AG04450 (cell line): ENCODE measurements around the gene COL20A1. TPM values are rescaled to one million over a fixed set of nuclear protein-coding genes. Genes with fewer than 3 reads are reported as not detected.

ENCODE experiments used
- CTCF ChIA-PET: fragments of 300-600, 350-600 bp; formaldehyde crosslinking; extraction: SDS; loops from one replicate; lab custom pipeline; 2022; ENCODE audit warnings: antibody characterized with exemption, inconsistent platforms; lab: Charles Lee
- POLR2A ChIA-PET: fragments of 350-600 bp; formaldehyde crosslinking; extraction: SDS; loops from one replicate; lab custom pipeline; 2021; ENCODE audit warnings: antibody characterized with exemption, inconsistent platforms; lab: Yijun Ruan, JAX
- DNase-seq: peaks from one replicate; pipeline ENCODE4 v3.0.0-alpha.2; 2011; ENCODE audit warnings: low read depth, low spot score
- H3K27ac ChIP-seq: one replicate; pipeline ENCODE4 v1.5.1; 2012; ENCODE audit warnings: low read depth, low read length, control low read depth
- H3K27me3 ChIP-seq: one replicate; pipeline ENCODE4 v1.6.0; 2012; ENCODE audit warnings: low read length; ENCODE audit not compliant: control insufficient read depth, insufficient read depth
- H3K4me3 ChIP-seq: 2 replicates; pipeline ENCODE4 v1.5.1; 2011; ENCODE audit warnings: mild to moderate bottlenecking, low read depth, low read length, control low read depth
- H3K9me3 ChIP-seq: 2 replicates; pipeline ENCODE4 v1.5.1; 2012; ENCODE audit warnings: low read length; ENCODE audit not compliant: control insufficient read depth, insufficient read depth
- CTCF ChIP-seq: IDR thresholded peaks from 2 replicates; pipeline ENCODE4 v1.5.1; 2011; ENCODE audit warnings: low read depth, low read length, control low read depth, inconsistent platforms
- polyA plus RNA-seq: library from polyadenylated mRNA; depleted of rRNA; stranded (reverse); fragments of >200 nt; gene quantifications from 2 replicates; pipeline ENCODE4 v1.2.3, GENCODE V29; 2011

Gene COL20A1
- polyA plus RNA-seq, 1 experiment: not detected

GRCh38 chr20:63328026-63328700 is 35.2 kb downstream of the COL20A1 start:
- Histone ChIP-seq H3K4me3 (no peak overlapping the region), H3K27ac (no peak overlapping the region), H3K27me3 (peaks cover 18% of the 10 kb centered on the region), H3K9me3 (peaks cover 25% of the 10 kb centered on the region)
- no peak for TF ChIP-seq CTCF
- POLR2A ChIA-PET: no interaction called here
- CTCF ChIA-PET: no interaction called here
- DNase-seq: no peak

GRCh38 chr20:63328718-63329275 is 35.8 kb downstream of the COL20A1 start:
- ChIA-PET CTCF (no interaction called here), POLR2A (no interaction called here)
- Histone ChIP-seq H3K27ac (no peak overlapping the region), H3K4me3 (no peak overlapping the region), H3K27me3 (peaks cover 13% of the 10 kb centered on the region), H3K9me3 (peaks cover 31% of the 10 kb centered on the region)
- DNase-seq: no peak
- TF ChIP-seq CTCF: no peak

DNA sequence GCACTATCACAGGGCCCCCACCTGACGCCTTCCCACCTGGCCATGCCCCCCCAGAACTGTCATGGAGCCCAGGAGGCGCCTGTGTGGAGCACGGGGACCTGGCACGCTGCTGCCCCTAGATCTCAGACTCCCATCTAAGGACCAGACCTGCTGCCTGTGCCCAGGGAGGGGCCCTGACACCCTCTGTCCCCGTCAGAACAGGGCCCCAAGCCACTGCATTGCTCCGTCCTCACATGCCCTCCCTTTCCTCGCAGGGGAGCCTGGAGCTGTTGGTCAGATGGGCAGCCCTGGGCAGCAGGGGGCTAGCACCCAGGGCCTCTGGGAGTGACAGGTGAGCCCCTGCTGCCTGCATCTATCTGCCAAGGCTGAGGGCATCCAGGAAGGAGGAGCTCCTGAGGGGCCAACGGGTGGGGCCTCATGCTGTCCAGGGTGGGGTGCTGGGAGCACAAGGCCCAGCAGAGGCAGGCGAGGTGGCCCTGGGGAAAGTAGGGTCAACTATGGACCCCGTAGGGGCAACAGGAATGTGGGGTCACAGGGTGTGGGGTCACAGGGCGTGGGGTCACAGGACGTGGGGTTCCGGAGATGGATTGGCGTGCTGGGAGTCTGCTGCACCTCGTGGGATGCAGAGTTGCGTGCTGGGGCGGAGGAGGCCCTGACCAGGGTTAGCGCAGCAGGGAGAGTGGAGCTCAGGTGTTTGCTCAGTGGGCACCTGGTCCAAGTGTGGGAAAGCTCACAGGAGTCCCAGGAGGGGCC is 36.5 kb downstream of the COL20A1 start:
- Histone ChIP-seq H3K9me3 (peaks cover 32% of the 10 kb centered on the region), H3K27ac (no peak overlapping the region), H3K27me3 (peaks cover 6% of the 10 kb centered on the region), H3K4me3 (no peak overlapping the region)
- TF ChIP-seq CTCF: no peak
- CTCF ChIA-PET: no interaction called here
- POLR2A ChIA-PET: no interaction called here
- no peak for DNase-seq

DNA sequence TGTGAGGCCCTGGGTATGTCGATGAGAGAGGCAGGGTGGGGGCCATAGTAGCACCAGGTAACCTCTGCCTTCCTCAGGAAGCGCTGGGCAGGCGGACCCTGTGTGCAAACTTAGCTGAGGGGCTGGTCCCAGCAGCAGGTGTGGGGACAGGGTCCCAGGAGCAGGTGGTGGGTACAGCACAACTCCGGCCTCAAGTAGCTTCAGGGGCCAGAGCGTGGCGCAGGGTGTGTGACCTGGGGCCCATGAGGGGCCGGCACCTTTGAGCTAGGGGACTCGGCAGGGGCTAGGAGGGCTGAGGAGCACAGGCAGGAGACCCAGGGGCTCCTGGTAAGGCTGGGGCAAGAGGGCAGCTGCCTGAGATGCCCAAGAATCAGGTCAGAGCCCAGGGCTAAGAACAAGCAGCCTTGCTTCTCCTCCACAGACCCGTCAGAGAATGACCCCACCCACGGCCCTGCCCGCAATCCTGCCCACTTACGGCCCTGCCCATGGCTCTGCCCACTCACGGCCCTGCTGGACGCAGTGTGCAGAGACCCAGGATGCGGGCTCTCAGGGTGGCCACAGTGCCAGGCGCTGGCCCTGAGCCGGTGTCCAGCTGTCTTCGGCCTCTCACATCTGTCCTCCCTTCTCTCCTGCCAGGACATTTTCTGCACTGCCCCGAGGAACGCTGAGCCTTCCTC is 37.2 kb downstream of the COL20A1 start:
- Histone ChIP-seq H3K27me3 (peaks cover 2% of the 10 kb centered on the region), H3K9me3 (peaks cover 36% of the 10 kb centered on the region), H3K27ac (no peak overlapping the region), H3K4me3 (no peak overlapping the region)
- POLR2A ChIA-PET: no interaction called here
- CTCF ChIA-PET: no interaction called here
- no peak for DNase-seq
- TF ChIP-seq CTCF: no peak
